ENCODE measurements around the gene NEK7. TPM values are rescaled to one million over a fixed set of nuclear protein-coding genes. Genes with fewer than 3 reads are reported as not detected.

Gene NEK7
- total RNA-seq, 1 donor, result 366 TPM

DNA sequence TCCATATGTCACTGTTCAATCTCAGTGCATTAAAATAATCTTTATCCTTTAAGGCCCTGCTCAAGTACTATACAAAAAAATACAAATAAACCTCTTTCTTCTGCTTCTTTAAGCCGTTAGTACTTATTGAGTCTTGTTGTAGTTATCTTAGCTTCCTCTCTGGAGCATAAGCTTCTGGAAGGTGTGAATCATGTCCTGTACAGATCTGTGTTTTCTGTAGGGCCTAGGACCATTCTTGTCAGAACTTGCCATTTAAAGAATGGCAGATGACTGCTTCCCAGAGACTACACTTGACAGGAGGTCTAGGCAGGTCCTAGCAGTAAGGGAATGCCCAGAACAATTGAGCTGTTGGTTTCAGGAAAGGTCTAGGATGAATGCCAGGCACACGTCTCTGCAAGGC, 12.9 kb downstream of the NEK7 start:
- TF ChIP-seq, protein P1, sequence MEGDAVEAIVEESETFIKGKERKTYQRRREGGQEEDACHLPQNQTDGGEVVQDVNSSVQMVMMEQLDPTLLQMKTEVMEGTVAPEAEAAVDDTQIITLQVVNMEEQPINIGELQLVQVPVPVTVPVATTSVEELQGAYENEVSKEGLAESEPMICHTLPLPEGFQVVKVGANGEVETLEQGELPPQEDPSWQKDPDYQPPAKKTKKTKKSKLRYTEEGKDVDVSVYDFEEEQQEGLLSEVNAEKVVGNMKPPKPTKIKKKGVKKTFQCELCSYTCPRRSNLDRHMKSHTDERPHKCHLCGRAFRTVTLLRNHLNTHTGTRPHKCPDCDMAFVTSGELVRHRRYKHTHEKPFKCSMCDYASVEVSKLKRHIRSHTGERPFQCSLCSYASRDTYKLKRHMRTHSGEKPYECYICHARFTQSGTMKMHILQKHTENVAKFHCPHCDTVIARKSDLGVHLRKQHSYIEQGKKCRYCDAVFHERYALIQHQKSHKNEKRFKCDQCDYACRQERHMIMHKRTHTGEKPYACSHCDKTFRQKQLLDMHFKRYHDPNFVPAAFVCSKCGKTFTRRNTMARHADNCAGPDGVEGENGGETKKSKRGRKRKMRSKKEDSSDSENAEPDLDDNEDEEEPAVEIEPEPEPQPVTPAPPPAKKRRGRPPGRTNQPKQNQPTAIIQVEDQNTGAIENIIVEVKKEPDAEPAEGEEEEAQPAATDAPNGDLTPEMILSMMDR (IDR thresholded peaks at IDR 0.05; ENCODE audit: insufficient read depth, low read depth, low read length), result no peak
- DNase-seq (ENCODE audit: low read depth), result no peak
- no peak overlapping the region for H3K4me3 ChIP-seq (ENCODE audit: low read depth, low read length)

DNA sequence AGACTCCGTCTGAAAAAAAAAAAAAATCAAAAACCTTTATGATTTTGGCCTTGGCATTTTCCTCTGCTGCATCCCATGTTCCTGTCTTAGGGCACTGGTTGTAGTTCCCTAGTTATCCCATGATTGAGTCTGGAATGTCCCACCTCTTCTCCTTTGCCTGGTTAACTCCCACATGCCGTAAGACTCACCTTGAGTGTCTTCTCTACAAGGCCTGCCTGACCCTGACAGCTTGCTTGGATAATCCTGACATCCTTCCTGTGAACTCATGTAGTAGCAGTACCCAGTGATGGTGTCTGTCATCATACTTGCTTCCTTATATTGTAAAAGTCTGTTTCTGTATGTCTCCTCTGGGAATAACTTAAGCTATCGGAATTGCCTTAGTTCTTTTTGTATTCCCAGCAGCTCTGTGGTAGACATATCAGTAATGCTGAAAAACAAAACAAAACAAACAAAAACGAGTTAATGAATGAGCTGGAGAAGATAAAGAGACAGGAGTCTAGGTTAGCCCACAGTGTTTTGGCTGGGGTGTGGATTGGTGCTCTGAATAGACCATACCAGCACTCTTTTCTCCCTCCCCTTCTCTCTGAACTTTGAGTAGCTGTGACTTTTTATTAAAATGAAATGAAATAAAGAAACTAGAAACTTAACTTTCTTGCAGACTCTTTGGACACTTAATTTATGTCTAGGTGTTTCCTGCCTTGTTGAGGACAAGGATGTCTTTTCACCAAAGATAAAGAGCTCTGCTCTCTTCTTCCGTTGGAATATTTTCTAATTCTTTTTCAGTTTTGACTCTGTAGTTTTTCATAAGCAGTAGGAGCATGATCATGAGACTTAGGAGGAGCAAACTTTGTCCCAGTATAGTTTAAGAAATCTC, 15.1 kb downstream of the NEK7 start:
- H3K4me3 ChIP-seq (ENCODE audit: low read depth, low read length), result no peak overlapping the region
- DNase-seq (ENCODE audit: low read depth), result no peak
- TF ChIP-seq, protein P1 (IDR thresholded peaks at IDR 0.05; ENCODE audit: insufficient read depth, low read depth, low read length), result no peak

DNA sequence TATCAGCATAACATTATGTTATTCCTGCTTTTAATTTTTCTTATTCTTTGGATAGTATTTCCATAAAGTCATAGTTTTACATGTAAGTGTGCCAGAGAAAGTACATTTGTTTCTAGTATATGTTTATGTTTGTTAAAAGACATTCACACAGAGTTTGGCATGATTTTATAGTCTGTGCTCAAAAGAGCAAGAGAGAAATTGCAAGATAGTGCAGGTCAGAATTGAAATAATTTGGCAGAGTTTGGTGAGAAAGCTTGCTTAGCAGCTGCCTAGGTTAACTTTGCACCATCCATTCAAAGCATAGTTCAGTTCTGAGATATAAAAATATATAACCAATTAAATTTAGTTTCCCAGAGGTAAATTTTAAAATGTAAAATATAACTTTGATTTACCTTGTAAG, 17.0 kb downstream of the NEK7 start:
- no peak for DNase-seq (ENCODE audit: low read depth)
- no peak overlapping the region for H3K4me3 ChIP-seq (ENCODE audit: low read depth, low read length)
- TF ChIP-seq, protein P1 (IDR thresholded peaks at IDR 0.05; ENCODE audit: insufficient read depth, low read depth, low read length), result no peak

DNA sequence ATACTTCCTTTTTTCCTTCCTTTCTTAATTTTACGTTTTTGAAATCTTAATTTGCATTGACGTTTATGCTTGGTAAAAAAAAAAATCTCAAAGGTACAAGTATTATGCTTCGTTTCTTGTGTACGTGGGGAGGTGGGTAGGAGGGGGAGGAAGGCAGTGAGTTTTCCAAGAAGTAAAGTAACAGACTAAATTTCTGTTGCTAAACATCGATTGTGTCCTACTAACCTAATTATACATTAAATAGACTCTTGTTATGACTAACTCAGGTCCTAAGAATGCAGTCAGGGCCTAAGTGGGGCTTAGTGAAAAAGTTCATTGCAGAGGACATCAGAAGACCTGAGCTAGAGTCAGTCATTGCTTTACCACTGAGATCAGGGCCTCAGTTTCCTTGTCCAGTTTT, 17.5 kb downstream of the NEK7 start:
- TF ChIP-seq, protein P1 (IDR thresholded peaks at IDR 0.05; ENCODE audit: insufficient read depth, low read depth, low read length), result no peak
- no peak overlapping the region for H3K4me3 ChIP-seq (ENCODE audit: low read depth, low read length)
- peak; percentile 29 for DNase-seq (ENCODE audit: low read depth)

DNA sequence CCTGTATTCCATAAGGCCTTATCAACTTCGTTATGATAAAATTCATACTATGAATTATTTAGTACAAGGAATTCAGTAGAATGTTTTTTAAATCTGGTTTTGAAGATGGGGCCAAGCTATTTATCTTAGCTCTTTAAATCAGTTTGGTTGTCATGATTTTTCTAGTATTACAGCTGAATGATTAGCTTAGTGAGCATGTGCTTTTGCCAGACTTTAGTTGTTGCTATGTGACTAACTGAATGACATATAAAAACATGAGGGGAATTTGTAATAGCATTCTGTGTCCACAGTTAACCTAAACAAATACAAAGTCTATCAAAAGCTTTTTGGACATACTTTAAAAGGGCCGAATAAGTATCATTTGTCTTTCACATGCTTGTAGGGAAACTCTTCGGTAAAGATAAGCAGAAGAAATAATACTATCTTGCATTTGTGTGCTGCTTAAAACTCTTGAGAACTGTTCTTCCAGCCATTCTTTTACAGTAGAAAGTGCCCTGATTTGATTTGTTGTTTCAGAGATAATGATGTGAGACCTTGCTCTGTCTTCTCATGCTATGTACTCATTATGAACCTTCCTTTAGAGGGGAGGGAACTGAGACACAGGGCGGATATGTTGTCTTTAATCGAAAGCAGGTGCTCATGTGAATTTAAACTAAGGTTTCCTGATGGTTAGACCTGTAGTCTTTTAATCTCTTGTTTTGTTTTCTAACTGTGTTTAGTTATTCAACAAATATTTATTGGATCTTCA, 18.8 kb downstream of the NEK7 start:
- peak; percentile 40 for DNase-seq (ENCODE audit: low read depth)
- TF ChIP-seq, protein P1 (IDR thresholded peaks at IDR 0.05; ENCODE audit: insufficient read depth, low read depth, low read length), result no peak
- H3K4me3 ChIP-seq (ENCODE audit: low read depth, low read length), result no peak overlapping the region

DNA sequence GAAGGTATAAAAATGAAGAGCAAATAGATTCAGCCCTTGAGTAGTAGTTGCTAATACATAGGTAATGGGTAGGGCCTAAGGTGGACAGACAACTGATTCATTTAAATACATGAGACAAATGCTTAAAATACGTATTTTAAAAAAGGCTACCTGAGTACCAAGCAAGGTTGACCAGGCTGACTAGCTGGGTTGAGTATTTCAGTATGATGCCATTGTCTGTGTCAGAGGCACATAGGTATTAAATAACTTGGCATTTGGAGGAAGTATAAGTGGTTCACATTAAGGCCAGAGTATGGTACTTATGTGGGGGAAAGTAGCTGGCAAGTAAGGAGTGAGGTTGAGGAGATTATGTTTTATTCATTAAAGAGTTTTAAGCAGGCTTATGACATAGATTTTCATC, 19.4 kb downstream of the NEK7 start:
- H3K4me3 ChIP-seq (ENCODE audit: low read depth, low read length), result no peak overlapping the region

More for the DNA sequence above, 19.4 kb downstream of the NEK7 start:
- DNase-seq (ENCODE audit: low read depth), result no peak
- TF ChIP-seq, protein P1 (IDR thresholded peaks at IDR 0.05; ENCODE audit: insufficient read depth, low read depth, low read length), result no peak
